ENCODE results near the gene ERBB2. TPM values are rescaled to one million over a fixed set of nuclear protein-coding genes. Genes with fewer than 3 reads are reported as not detected.

The ERBB2 gene
- 100 to 1,000 TPM in 1 of 4 donors, 10 to 100 TPM in 3; 43.0 to 208 (median 69.7) TPM for polyA plus RNA-seq
- long read RNA-seq, donor 1, result 0 reads
- long read RNA-seq, donor 2, full-length matches to known transcripts, result 1 of 68 reads
- long read RNA-seq, donor 2, partial matches to known transcripts, result 6 of 68 reads
- long read RNA-seq, donor 2, other reads (novel, unspliced or antisense), result 61 of 68 reads
- long read RNA-seq, donor 3, full-length matches to known transcripts, result 9 of 119 reads
- long read RNA-seq, donor 3, partial matches to known transcripts, result 110 of 119 reads
- long read RNA-seq, donor 3, other reads (novel, unspliced or antisense), result 0 of 119 reads
- long read RNA-seq, donor 4, result 0 reads
- long read RNA-seq, donor 5, partial matches to known transcripts, result 25 of 28 reads
- long read RNA-seq, donor 5, other reads (novel, unspliced or antisense), result 0 of 28 reads
- long read RNA-seq, donor 6, full-length matches to known transcripts, result 6 of 55 reads
- long read RNA-seq, donor 6, partial matches to known transcripts, result 49 of 55 reads
- long read RNA-seq, donor 6, other reads (novel, unspliced or antisense), result 0 of 55 reads
- long read RNA-seq, donor 7, full-length matches to known transcripts, result 7 of 44 reads
- long read RNA-seq, donor 7, partial matches to known transcripts, result 37 of 44 reads
- long read RNA-seq, donor 7, other reads (novel, unspliced or antisense), result 0 of 44 reads
- long read RNA-seq, donor 8, partial matches to known transcripts, result 0 of 1 reads
- long read RNA-seq, donor 8, other reads (novel, unspliced or antisense), result 0 of 1 reads
- long read RNA-seq, donor 9, partial matches to known transcripts, result 5 of 6 reads
- long read RNA-seq, donor 9, other reads (novel, unspliced or antisense), result 0 of 6 reads
- long read RNA-seq, donor 10, full-length matches to known transcripts, result 4 of 67 reads
- long read RNA-seq, donor 10, partial matches to known transcripts, result 63 of 67 reads
- long read RNA-seq, donor 10, other reads (novel, unspliced or antisense), result 0 of 67 reads

GRCh38 chr17:39699818-39700147 is at the start of gene ERBB2:
TSS of gene ERBB2 (plus strand) at chr17:39700064. CDS start at chr17:39700239, 175 bp downstream.
- Histone ChIP-seq H3K27me3 (ENCODE audit: control insufficient read depth in 3 of 3, insufficient read depth in 3 of 3, low read length in 3 of 3) (no peaks in the 10 kb centered on the region), H3K9me3 (ENCODE audit: control insufficient read depth in 2 of 2, insufficient read depth in 1 of 2, low read depth in 1 of 2, low read length in 1 of 2) (no peaks in the 10 kb centered on the region), H3K4me1 (ENCODE audit: control insufficient read depth in 3 of 3, insufficient read depth in 2 of 3, low read depth in 1 of 3, low read length in 2 of 3) (peaks cover 6 to 54% (median 12%) of the 10 kb centered on the region in 3 donors), H3K27ac (ENCODE audit: low read depth in 1 of 3, low read length in 2 of 3) (peak within 1 kb of the TSS; percentile 91 to 99 (median 97)), H3K4me3 (ENCODE audit: low read depth in 1 of 3, low read length in 3 of 3) (peak within 1 kb of the TSS; percentile 69 to 90 (median 87)), H3K36me3 (ENCODE audit: control insufficient read depth in 3 of 3, insufficient read depth in 2 of 3, low read depth in 1 of 3, low read length in 3 of 3) (peaks cover 0 to 29% (median 0%) of the 10 kb centered on the region in 3 donors)
- WGBS, 3 donors, result 3 to 8% (median 7%) methylated on average over 12 to 20 of the region's 20 CpGs
- DNase-seq (peak; percentile 91 to 93), FAIRE-seq (no peak)

DNA sequence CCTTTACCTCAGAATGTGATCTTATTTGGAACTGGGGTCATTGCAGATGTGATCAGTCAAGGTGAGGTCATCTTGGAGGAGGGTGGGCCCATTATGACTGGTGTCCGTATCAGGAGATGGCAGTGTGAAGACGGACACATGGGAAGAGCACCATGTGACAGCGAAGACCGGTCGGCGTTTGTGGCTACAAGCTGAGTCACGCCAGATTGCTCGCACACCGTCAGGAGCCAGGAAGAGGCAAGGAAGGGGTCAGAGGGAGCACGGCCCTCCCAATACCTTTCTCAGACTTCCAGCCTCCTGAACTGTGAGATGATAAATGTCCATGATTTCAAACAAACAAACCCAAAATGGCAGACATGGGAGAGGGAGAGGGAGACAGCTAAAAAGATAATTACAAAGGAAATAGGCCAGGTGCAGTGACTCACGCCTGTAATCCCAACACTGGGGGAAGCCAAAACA is 49.7 kb upstream of the ERBB2 start:
- Histone ChIP-seq H3K36me3 (ENCODE audit: control insufficient read depth in 3 of 3, insufficient read depth in 2 of 3, low read depth in 1 of 3, low read length in 3 of 3) (peaks cover 0 to 57% (median 0%) of the 10 kb centered on the region in 3 donors), H3K4me1 (ENCODE audit: control insufficient read depth in 3 of 3, insufficient read depth in 2 of 3, low read depth in 1 of 3, low read length in 2 of 3) (peaks cover 2 to 39% (median 4%) of the 10 kb centered on the region in 3 donors), H3K4me3 (ENCODE audit: low read depth in 1 of 3, low read length in 3 of 3) (no peak overlapping the region), H3K27me3 (ENCODE audit: control insufficient read depth in 3 of 3, insufficient read depth in 3 of 3, low read length in 3 of 3) (no peaks in the 10 kb centered on the region), H3K9me3 (ENCODE audit: control insufficient read depth in 2 of 2, insufficient read depth in 1 of 2, low read depth in 1 of 2, low read length in 1 of 2) (no peaks in the 10 kb centered on the region), H3K27ac (ENCODE audit: low read depth in 1 of 3, low read length in 2 of 3) (no peak overlapping the region)
- WGBS, 3 donors, result 89 to 96% (median 89%) methylated on average over 11 of the region's 11 CpGs
- FAIRE-seq (no peak), DNase-seq (no peak)

DNA sequence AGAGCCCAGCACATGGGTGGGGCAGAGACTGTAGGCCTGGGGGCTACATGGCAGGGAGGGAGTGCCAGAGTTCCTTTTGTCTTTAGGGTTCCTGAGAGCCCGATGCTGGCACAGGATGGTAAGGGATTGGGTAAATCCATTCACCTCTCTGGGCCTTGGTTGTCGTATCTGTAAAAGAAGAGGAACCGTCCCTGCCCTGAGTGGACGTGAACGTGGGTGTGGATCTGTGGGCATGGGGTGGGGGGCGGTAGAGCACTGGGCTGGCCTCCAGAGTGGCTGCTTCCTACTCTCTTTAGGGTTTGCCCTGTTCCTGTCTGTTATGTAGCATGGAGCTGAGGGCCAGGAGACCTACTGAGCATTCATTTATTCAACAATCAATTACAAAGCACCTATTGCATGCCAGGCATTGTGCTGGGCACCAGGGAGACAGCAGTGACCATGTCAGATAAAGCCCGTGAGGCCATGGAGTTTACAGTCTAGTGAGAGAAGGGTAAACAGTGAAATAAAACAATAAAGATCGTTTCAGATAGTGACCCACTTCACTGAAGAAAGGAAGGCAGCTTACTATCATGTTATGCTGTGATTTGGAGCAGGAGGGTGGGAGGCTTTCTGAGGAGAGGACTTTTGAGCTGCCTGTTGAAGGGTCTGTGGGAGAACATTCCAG is 47.8 kb upstream of the ERBB2 start:
- 23 to 48% (median 39%) methylated on average over 8 of the region's 8 CpGs for WGBS, 3 donors
- Histone ChIP-seq H3K9me3 (ENCODE audit: control insufficient read depth in 2 of 2, insufficient read depth in 1 of 2, low read depth in 1 of 2, low read length in 1 of 2) (no peaks in the 10 kb centered on the region), H3K4me1 (ENCODE audit: control insufficient read depth in 3 of 3, insufficient read depth in 2 of 3, low read depth in 1 of 3, low read length in 2 of 3) (peaks cover 2 to 35% (median 4%) of the 10 kb centered on the region in 3 donors), H3K4me3 (ENCODE audit: low read depth in 1 of 3, low read length in 3 of 3) (no peak overlapping the region), H3K27me3 (ENCODE audit: control insufficient read depth in 3 of 3, insufficient read depth in 3 of 3, low read length in 3 of 3) (no peaks in the 10 kb centered on the region), H3K27ac (ENCODE audit: low read depth in 1 of 3, low read length in 2 of 3) (peak overlapping the region in 2 of 3 donors; percentile 49 to 75), H3K36me3 (ENCODE audit: control insufficient read depth in 3 of 3, insufficient read depth in 2 of 3, low read depth in 1 of 3, low read length in 3 of 3) (peaks cover 0 to 62% (median 5%) of the 10 kb centered on the region in 3 donors)
- FAIRE-seq (no peak), DNase-seq (peak; percentile 59 to 64)

DNA sequence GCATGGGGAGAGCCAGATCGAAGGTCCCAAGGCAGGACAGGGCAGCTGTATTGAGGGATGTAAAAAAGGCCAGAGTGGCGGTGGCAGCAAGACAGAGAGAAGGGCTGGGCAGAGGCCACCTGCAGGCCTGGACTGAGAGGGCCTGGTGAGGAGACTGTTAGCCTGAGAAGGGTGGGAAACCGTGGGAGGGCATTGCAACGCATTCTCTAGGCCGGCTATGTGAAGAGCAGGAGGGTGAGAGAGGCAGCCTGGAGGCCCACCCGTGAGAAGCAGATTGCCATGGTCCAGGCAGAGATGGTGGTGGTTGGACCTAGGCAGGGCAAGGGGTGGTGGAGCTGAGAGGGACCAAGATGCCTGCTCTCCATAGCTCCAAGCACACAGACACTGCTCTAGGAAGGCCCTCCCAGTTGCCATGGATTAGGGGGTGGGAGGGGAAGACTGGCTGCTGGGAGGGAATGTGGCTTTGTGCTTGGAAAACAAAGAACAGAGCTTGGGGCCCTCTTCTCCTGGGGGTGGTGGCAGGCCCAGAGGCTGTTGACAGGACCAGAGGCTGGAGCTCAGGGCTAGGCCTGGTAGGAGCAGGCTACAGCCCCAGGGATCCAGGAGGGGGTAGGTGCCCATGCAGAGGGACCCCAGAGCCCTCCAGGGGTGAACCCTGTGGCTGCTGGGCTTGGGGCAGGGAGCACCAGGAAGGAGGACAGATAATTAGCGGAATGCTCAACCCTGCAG is 47.1 kb upstream of the ERBB2 start:
- WGBS, 3 donors, result 22 to 47% (median 40%) methylated on average over 7 of the region's 7 CpGs

GRCh38 chr17:39653316-39653661 is 46.6 kb upstream of the ERBB2 start:
- Histone ChIP-seq H3K4me1 (ENCODE audit: control insufficient read depth in 3 of 3, insufficient read depth in 2 of 3, low read depth in 1 of 3, low read length in 2 of 3) (peaks cover 2 to 33% (median 4%) of the 10 kb centered on the region in 3 donors), H3K9me3 (ENCODE audit: control insufficient read depth in 2 of 2, insufficient read depth in 1 of 2, low read depth in 1 of 2, low read length in 1 of 2) (no peaks in the 10 kb centered on the region), H3K27ac (ENCODE audit: low read depth in 1 of 3, low read length in 2 of 3) (peak overlapping the region in 1 of 3 donors; percentile 49), H3K27me3 (ENCODE audit: control insufficient read depth in 3 of 3, insufficient read depth in 3 of 3, low read length in 3 of 3) (no peaks in the 10 kb centered on the region), H3K36me3 (ENCODE audit: control insufficient read depth in 3 of 3, insufficient read depth in 2 of 3, low read depth in 1 of 3, low read length in 3 of 3) (peaks cover 0 to 69% (median 9%) of the 10 kb centered on the region in 3 donors), H3K4me3 (ENCODE audit: low read depth in 1 of 3, low read length in 3 of 3) (no peak overlapping the region)
- 58 to 77% (median 73%) methylated on average over 11 to 12 of the region's 12 CpGs for WGBS, 3 donors
- peak in 1 of 2 donors; percentile 9 for DNase-seq
- no peak for FAIRE-seq

More for the DNA sequence above, 47.1 kb upstream of the ERBB2 start:
- DNase-seq, result peak in 1 of 2 donors; percentile 51
- H3K9me3 ChIP-seq (ENCODE audit: control insufficient read depth in 2 of 2, insufficient read depth in 1 of 2, low read depth in 1 of 2, low read length in 1 of 2), result no peaks in the 10 kb centered on the region
- peak overlapping the region in 2 of 3 donors; percentile 49 to 75 for H3K27ac ChIP-seq (ENCODE audit: low read depth in 1 of 3, low read length in 2 of 3)
- FAIRE-seq, result no peak
- H3K4me1 ChIP-seq (ENCODE audit: control insufficient read depth in 3 of 3, insufficient read depth in 2 of 3, low read depth in 1 of 3, low read length in 2 of 3), result peaks cover 2 to 35% (median 4%) of the 10 kb centered on the region in 3 donors
- H3K27me3 ChIP-seq (ENCODE audit: control insufficient read depth in 3 of 3, insufficient read depth in 3 of 3, low read length in 3 of 3), result no peaks in the 10 kb centered on the region
- H3K4me3 ChIP-seq (ENCODE audit: low read depth in 1 of 3, low read length in 3 of 3), result no peak overlapping the region
- peaks cover 0 to 64% (median 6%) of the 10 kb centered on the region in 3 donors for H3K36me3 ChIP-seq (ENCODE audit: control insufficient read depth in 3 of 3, insufficient read depth in 2 of 3, low read depth in 1 of 3, low read length in 3 of 3)

- 50 to 63% (median 50%) methylated on average over 14 of the region's 14 CpGs for WGBS, 3 donors
- Histone ChIP-seq H3K27me3 (ENCODE audit: control insufficient read depth in 3 of 3, insufficient read depth in 3 of 3, low read length in 3 of 3) (no peaks in the 10 kb centered on the region), H3K36me3 (ENCODE audit: control insufficient read depth in 3 of 3, insufficient read depth in 2 of 3, low read depth in 1 of 3, low read length in 3 of 3) (peaks cover 0 to 71% (median 12%) of the 10 kb centered on the region in 3 donors), H3K9me3 (ENCODE audit: control insufficient read depth in 2 of 2, insufficient read depth in 1 of 2, low read depth in 1 of 2, low read length in 1 of 2) (no peaks in the 10 kb centered on the region), H3K4me1 (ENCODE audit: control insufficient read depth in 3 of 3, insufficient read depth in 2 of 3, low read depth in 1 of 3, low read length in 2 of 3) (peaks cover 2 to 28% (median 4%) of the 10 kb centered on the region in 3 donors), H3K4me3 (ENCODE audit: low read depth in 1 of 3, low read length in 3 of 3) (no peak overlapping the region), H3K27ac (ENCODE audit: low read depth in 1 of 3, low read length in 2 of 3) (no peak overlapping the region)
- DNase-seq (peak; percentile 74 to 76), FAIRE-seq (no peak)
Observed at GRCh38 chr17:39653662-39654331, 46.1 kb upstream of the ERBB2 start.

- Histone ChIP-seq H3K4me1 (ENCODE audit: control insufficient read depth in 3 of 3, insufficient read depth in 2 of 3, low read depth in 1 of 3, low read length in 2 of 3) (peaks cover 2 to 28% (median 4%) of the 10 kb centered on the region in 3 donors), H3K27me3 (ENCODE audit: control insufficient read depth in 3 of 3, insufficient read depth in 3 of 3, low read length in 3 of 3) (no peaks in the 10 kb centered on the region), H3K9me3 (ENCODE audit: control insufficient read depth in 2 of 2, insufficient read depth in 1 of 2, low read depth in 1 of 2, low read length in 1 of 2) (no peaks in the 10 kb centered on the region), H3K36me3 (ENCODE audit: control insufficient read depth in 3 of 3, insufficient read depth in 2 of 3, low read depth in 1 of 3, low read length in 3 of 3) (peaks cover 3 to 80% (median 19%) of the 10 kb centered on the region in 3 donors), H3K27ac (ENCODE audit: low read depth in 1 of 3, low read length in 2 of 3) (no peak overlapping the region), H3K4me3 (ENCODE audit: low read depth in 1 of 3, low read length in 3 of 3) (no peak overlapping the region)
- WGBS, 3 donors, result 93% methylated on average over 2 of the region's 2 CpGs
- FAIRE-seq (no peak), DNase-seq (no peak)
Observed at GRCh38 chr17:39655105-39655504, 44.8 kb upstream of the ERBB2 start.
